Suppressor macrophage treated with lipopolysaccharide for 4 hours (primary cell): ENCODE measurements around the gene LRRN4CL.
"Not testable (repeated sequence)": the region's sequence is repeated elsewhere in the genome, so short reads cannot be mapped to it uniquely, and the experiment has no call there.

Source experiments
- DNase-seq: peaks from one replicate; pipeline ENCODE4 v3.0.0-alpha.2; 2020

LRRN4CL gene

GRCh38 chr11:62675415-62675814 lies 13.9 kb downstream of the LRRN4CL start:
- not testable (repeated sequence) for DNase-seq

- DNase-seq = no peak
Measured at GRCh38 chr11:62673196-62673525, 16.2 kb downstream of the LRRN4CL start.

- peak; percentile 83 for DNase-seq
Measured at GRCh38 chr11:62671608-62672389, 17.5 kb downstream of the LRRN4CL start, which contains the start of the genes LBHD1 and UQCC3. TSS of gene LBHD1 (minus strand) at chr11:62672267. CDS start at chr11:62670031, 2,236 bp downstream. TSS of gene UQCC3 (plus strand) at chr11:62671673. CDS start at chr11:62671746, 73 bp downstream.

DNA sequence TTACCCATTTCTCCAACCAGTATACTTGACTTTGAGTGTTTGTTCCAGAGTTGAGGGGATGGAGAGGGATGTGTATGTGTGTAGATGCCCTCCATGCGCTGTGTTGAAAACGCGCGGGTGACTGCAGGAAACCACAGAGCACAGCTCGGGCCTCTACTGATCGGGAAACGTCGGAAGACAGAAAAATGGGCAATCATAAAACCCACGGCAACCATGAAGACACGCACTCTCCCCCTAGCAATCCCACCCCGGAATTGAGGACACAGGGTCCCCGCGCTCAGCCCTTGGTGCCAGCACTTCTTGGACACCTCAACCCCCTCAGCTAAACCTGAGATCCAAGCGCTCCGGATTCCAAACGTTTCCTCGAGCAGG lies 18.1 kb downstream of the LRRN4CL start:
- DNase-seq = no peak

DNA sequence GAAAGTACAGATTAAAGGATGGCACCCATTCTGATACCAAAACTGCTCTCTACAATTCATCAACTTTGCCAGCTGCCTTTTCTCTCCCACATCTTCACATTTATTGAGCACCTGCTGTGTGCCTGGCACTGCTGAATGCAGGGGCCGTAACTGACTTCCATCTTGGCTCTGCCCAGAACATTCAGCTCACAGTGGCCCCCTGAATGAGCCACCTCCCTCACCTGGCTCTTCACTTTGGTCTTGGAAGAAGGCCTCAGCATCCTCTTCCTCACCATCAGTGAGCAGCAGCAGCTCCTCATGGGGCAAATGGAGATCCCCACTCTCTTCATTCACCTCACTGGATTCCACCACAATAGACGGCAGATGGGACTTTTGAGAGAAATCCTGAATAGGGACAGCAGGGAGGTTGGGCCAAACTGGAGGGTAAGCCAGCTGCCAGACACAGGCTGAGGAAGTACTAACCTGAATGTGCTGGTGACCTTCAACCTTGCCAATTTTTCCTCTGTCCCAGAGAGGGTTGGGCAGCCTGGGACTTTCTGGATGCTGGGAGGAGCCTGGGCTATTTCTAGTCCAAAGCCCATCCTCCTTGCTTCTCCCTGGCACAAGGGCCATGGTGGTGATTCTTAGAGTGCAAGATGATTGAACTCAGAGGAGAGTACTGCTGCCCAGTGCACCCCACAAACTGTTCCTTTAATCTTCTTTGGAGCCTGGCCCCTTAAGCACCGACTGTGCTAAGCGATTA lies 19.7 kb downstream of the LRRN4CL start:
- DNase-seq = no peak

- DNase-seq = no peak
Measured at GRCh38 chr11:62667460-62667859, 21.9 kb downstream of the LRRN4CL start.

DNA sequence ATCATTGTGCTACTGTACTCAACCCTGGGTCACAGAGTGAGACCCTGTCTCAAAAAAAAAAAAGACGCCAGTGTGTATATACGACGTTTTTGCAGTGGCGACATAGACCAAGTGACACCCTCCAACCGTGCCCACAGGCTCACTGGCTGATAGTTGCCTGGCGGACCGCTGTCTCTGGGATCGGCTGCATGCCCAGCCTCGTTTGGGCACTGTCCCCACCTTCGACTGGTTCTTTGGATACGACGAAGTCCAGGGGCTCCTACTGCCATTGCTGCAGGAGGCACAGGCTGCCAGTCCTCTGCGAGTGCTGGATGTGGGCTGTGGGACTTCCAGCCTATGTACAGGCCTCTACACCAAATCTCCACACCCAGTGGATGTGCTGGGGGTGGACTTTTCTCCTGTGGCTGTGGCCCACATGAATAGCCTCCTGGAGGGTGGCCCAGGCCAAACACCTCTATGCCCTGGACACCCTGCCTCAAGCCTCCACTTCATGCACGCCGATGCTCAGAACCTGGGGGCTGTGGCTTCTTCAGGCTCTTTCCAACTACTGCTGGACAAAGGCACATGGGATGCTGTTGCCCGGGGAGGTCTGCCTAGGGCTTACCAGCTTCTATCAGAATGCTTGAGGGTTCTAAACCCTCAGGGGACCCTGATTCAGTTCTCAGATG lies 22.9 kb downstream of the LRRN4CL start:
- no peak for DNase-seq

- DNase-seq = peak; percentile 60
Measured at GRCh38 chr11:62665599-62666258, 23.6 kb downstream of the LRRN4CL start.

- DNase-seq = peak; percentile 97
Measured at GRCh38 chr11:62665075-62665598, 24.2 kb downstream of the LRRN4CL start, which contains the start of the genes C11orf98 and CSKMT. TSS of gene C11orf98 (minus strand) at chr11:62665210. CDS start at chr11:62665169, 41 bp downstream. TSS of gene CSKMT (plus strand) at chr11:62665312. CDS start at chr11:62665880, 568 bp downstream.

GRCh38 chr11:62664405-62665074 lies 24.8 kb downstream of the LRRN4CL start:
- no peak for DNase-seq

GRCh38 chr11:62656796-62657429 lies 32.4 kb downstream of the LRRN4CL start:
- no peak for DNase-seq

- peak; percentile 14 for DNase-seq
Measured at GRCh38 chr11:62654297-62654696, 35.0 kb downstream of the LRRN4CL start.

GRCh38 chr11:62652161-62653006 lies 36.9 kb downstream of the LRRN4CL start:
- peak; percentile 16 for DNase-seq

DNA sequence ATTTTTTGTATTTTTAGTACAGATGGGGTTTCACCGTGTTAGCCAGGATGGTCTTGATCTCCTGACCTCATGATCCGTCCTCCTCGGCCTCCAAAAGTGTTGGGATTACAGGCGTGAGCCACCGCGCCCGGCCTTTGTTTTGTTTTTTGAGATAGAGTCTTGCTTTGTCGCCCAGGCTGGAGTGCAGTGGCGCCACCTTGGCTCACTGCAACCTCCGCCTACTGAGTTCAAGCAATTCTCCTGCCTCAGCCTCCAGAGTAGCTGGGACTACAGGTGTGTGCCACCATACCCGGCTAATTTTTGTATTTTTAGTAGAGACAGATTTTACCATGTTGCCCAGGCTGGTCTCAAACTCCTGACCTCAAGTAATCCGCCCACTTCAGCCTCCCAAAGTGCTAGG lies 39.0 kb downstream of the LRRN4CL start:
- not testable (repeated sequence) for DNase-seq

- DNase-seq = no peak
Measured at GRCh38 chr11:62649486-62649885, 39.8 kb downstream of the LRRN4CL start.

DNA sequence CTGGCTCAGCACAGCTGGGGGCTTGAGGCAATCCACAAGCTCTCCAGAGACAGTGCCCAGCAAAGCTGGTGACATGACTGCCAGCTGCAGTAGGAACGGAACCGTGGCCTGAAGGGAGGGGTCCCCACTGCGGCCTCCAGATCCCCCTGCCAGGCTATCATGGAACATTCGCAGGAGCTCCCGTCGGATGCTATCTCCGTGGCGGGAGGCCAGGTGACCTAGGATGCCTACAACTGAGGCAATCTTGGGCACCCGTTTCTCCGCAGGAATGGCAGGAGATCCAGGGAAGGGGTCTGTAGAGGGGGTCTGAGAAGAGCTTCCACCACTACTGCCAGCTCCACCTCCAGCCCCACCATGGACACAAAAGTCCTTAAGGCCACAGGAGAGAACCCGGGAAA lies 40.4 kb downstream of the LRRN4CL start:
- DNase-seq = no peak

DNA sequence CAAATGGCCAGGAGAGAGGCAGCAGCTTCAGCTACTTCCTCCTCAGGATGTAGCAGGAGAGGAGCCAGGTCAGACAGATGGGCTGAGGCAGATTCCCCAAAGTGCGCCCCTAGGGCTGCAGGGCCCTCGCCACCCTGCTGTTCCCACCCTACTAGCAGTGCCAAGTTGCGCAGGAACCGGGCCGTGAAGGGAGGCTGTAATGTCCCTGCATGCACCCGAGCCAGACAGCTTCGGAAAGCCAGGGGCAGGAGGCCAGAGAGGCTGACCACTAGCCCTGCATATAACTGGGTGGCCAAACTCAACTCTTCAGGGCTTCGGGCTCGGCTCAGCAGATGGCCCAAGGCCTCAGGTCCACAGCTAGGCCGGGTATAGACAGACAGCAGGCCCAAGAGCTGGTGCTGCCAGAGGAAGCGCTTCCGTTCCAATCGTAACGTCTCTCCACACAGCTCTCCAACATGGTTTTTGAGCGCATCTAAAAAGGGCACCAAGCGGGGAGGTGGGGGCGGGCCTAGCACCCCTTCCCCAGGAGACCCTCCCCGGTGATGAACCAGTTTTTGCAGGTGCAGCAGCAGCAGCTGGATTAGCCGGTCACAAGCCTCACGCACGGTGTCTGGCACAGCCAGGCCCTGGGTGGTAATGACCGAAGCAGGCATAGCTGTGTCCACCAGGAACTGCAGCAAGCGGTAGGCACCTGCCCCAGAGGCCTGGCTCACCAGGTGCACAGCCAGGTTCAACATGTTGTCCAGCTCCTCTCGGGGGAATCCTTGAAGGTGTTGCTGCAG lies 41.0 kb downstream of the LRRN4CL start:
- DNase-seq = no peak

DNA sequence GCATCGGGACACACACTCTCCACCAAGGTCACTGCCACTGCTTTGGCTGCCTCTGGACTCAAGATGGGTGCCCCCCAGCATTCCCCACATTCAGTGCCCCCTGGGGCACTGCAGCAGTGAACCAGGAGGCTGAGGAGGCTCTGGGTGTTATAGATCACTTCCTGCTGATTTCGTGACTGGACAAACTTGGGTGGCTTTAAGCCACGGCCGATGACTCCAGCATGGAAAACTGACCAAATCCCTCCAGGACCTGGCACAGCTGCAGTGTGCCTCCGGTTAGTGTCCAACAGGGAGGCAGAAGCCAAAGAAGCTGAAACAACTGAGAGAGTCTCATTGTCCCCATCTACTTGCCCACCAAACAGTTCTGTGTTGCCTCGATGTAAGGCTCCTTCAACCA lies 41.7 kb downstream of the LRRN4CL start:
- DNase-seq = no peak

- no peak for DNase-seq
Measured at GRCh38 chr11:62646825-62647608, 42.3 kb downstream of the LRRN4CL start.
